Measurements from ENCODE around the gene AHI1. TPM values are rescaled to one million over a fixed set of nuclear protein-coding genes. Genes with fewer than 3 reads are reported as not detected.

AHI1 gene
- total RNA-seq (2013; cell fraction: nucleolus; rRNA removed): 46.4 and 46.8 TPM in 2 replicates
- total RNA-seq (2014; rRNA removed) (4.6 and 5.0 TPM in 2 replicates), total RNA-seq (2014; rRNA removed; fragmentation: Illumina TruSeq; extraction: Trizol) (5.3 and 6.0 TPM in 2 replicates), total RNA-seq (2021) (4.1 and 5.4 TPM in 2 replicates), polyA plus RNA-seq (2011; rRNA removed) (9.5 and 15.7 TPM in 2 replicates), polyA plus RNA-seq (2014; fragmentation: Illumina TruSeq; extraction: Trizol) (4.6 and 4.8 TPM in 2 replicates), polyA plus RNA-seq (2014; fragmentation: Nextera tagmentation; extraction: Ambion mirVana) (1 to 10 TPM; 3.2 to 3.6 TPM), polyA plus RNA-seq (2014; rRNA removed) (2.6 and 3.4 TPM in 2 replicates), polyA plus RNA-seq (2016; fragmentation: Nextera tagmentation; extraction: Ambion mirVana) (1 to 10 TPM; 4.8 to 6.6 TPM), polyA minus RNA-seq (2011; rRNA and poly(A)+ RNA removed) (5.8 and 8.2 TPM in 2 replicates), Bru-seq, nascent RNA (percentile 44 among the genes with signal in this experiment), BruChase-seq, experiment 1, labeled RNA remaining after a 6-hour chase (percentile 45 among the genes with signal in this experiment), BruChase-seq, experiment 2, labeled RNA remaining after a 2-hour chase (percentile 48 among the genes with signal in this experiment)
- polyA plus RNA-seq (2011; ENCODE audit: low read depth): 2.1 TPM
- 2.8 and 3.4 TPM in 2 replicates for polyA plus RNA-seq (2011; cell fraction: cytosol; rRNA removed)
- 12.6 and 13.6 TPM in 2 replicates for polyA plus RNA-seq (2011; cell fraction: nucleus; rRNA removed)
- polyA plus RNA-seq (2012): 6.9 and 9.0 TPM in 2 replicates
- polyA minus RNA-seq (2011; cell fraction: cytosol; rRNA and poly(A)+ RNA removed): 0.94 and 3.5 TPM in 2 replicates
- 11.4 and 21.3 TPM in 2 replicates for polyA minus RNA-seq (2011; cell fraction: nucleus; rRNA and poly(A)+ RNA removed)
- long read RNA-seq, experiment 1, partial matches to known transcripts: 0 of 3 reads
- long read RNA-seq, experiment 1, other reads (novel, unspliced or antisense): 1 of 3 reads
- long read RNA-seq, experiment 2, partial matches to known transcripts: 9 of 16 reads
- long read RNA-seq, experiment 2, other reads (novel, unspliced or antisense): 5 of 16 reads

DNA sequence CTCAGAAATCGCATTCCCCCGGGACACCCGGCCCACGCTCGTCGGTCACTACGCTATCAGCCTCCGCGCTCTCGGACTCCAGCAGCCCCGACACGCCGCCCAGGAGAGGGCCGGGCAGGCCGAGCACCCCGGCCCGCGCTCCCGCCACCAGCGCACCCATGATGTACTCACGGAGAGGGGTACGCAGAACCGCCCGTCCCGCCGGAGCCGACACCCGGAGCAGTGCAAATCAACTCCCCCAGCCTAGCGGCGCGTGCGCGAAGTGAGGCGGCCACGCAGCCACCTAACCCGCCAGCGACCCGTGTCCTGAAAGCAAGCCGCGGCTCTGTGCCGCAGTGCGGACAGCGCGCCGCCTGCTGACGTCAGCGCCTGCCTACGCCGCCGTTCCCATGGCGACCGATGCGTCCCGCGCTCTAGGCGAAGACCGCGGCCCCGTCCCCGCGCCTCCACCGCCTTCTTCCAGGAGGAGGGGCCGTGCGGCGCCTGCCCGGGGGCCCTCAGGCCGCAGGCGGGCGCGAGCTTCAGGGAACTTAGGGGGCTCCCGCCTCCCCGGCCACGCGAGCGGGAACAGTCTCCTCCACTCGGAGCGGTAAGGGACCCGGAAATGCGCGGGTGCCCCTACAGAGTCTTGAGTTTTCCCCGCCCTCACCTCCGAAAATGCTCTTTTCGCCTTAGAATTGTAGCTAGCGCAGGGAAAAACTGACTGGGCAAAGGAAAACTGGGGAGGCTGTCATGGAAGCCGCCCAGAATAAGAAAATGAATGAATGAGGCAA is at the start of gene AHI1:
Gene AHI1 (minus strand): TSS at position 329 of the 773 bp plus-strand sequence. CDS start 5,503 bp downstream, outside the sequence.
- SMC1A ChIA-PET (ENCODE audit: uncharacterized antibody, unreplicated experiment): interaction anchor here (0.8 to 1.9 kb wide), 11 partner anchors 9 to 729 kb away, joined by 3 to 9 read pairs (median 3); no protein-coding TSS in a partner anchor
- Histone ChIP-seq H4K20me1 (ENCODE audit: control insufficient read depth, insufficient read depth) (no peaks in the 10 kb centered on the region), H2AFZ (ENCODE audit: control insufficient read depth, low read depth, low read length) (peak within 1 kb of the TSS; percentile 79), H3K27ac (ENCODE audit: control insufficient read depth, insufficient read depth) (peak within 1 kb of the TSS; percentile 67), H3K36me3 (ENCODE audit: control insufficient read depth in 2 of 2, insufficient read depth in 2 of 2, low read length in 1 of 2) (peaks cover 0 to 2% of the 10 kb centered on the region in 2 experiments; a peak in 1 of 4 replicates), H3K9ac (ENCODE audit: control insufficient read depth, insufficient read depth, low read length) (peak within 1 kb of the TSS; percentile 78), H3K4me2 (ENCODE audit: control insufficient read depth, insufficient read depth) (peak within 1 kb of the TSS; percentile 84), H3K79me2 (ENCODE audit: control insufficient read depth, insufficient read depth, low read length) (no peaks in the 10 kb centered on the region), H3K27me3 (replicated peaks in 1 of 2; ENCODE audit: control insufficient read depth in 2 of 2, insufficient read depth in 2 of 2, low read length in 1 of 2) (no peaks in the 10 kb centered on the region; a peak in 1 of 4 replicates), H3K4me1 (ENCODE audit: control insufficient read depth, insufficient read depth, low read length) (no peaks in the 10 kb centered on the region), H3K9me3 (replicated peaks; ENCODE audit: control insufficient read depth, insufficient read depth, low read length) (no peaks in the 10 kb centered on the region), H3K4me3 (peak within 1 kb of the TSS; percentile 71)
- intact Hi-C loops (cut with micrococcal nuclease; ENCODE audit: unreplicated experiment) (no loop called here), in situ Hi-C loops (cut with MboI) (no loop called here)
- RAD21 ChIA-PET (ENCODE audit: unreplicated experiment): interaction anchor here (0.7 to 1.3 kb wide), 3 partner anchors 32 to 729 kb away, joined by 3 read pairs; no protein-coding TSS in a partner anchor
- BruUV-seq (replicated peaks): no TSS peak
- POLR2A ChIA-PET: interaction anchor here (1.2 kb wide), 1 partner anchor 792 kb away, joined by 3 read pairs; the partner anchor contains the start of gene BCLAF1
- FAIRE-seq (no peak), DNase-seq (ENCODE audit: low read depth, low spot score) (peak; percentile 55), ATAC-seq (peak; percentile 95)
- under 1% methylated on average over 78 of the region's 85 CpGs for WGBS (ENCODE audit: insufficient coverage, insufficient replicate concordance, low lambda C conversion rate, missing lambda C conversion rate)
- CTCF ChIA-PET: interaction anchor here (1.2 to 2.6 kb wide), 4 partner anchors 9 to 412 kb away, joined by 3 to 9 read pairs (median 8); no protein-coding TSS in a partner anchor
- TF ChIP-seq MEF2B (IDR thresholded peaks at IDR 0.05; ENCODE audit: partially characterized antibody, poor library complexity, severe bottlenecking): peak; percentile 97
- TF ChIP-seq TAF1 (IDR thresholded peaks at IDR 0.05; ENCODE audit: borderline replicate concordance, low read depth, low read length): peak; percentile 31; the same call in 1 of the 2 replicates
- peak; percentile 32; the same call in 1 of the 2 replicates for TF ChIP-seq ASH2L (IDR thresholded peaks at IDR 0.05; ENCODE audit: borderline replicate concordance, low read depth)
- TF ChIP-seq LARP7 (IDR thresholded peaks at IDR 0.05): peak; percentile 89
- TF ChIP-seq KAT2A (conservative IDR thresholded peaks at IDR 0.05; ENCODE audit: control insufficient read depth, low read depth, low read length): no peak
- TF ChIP-seq, protein P1, sequence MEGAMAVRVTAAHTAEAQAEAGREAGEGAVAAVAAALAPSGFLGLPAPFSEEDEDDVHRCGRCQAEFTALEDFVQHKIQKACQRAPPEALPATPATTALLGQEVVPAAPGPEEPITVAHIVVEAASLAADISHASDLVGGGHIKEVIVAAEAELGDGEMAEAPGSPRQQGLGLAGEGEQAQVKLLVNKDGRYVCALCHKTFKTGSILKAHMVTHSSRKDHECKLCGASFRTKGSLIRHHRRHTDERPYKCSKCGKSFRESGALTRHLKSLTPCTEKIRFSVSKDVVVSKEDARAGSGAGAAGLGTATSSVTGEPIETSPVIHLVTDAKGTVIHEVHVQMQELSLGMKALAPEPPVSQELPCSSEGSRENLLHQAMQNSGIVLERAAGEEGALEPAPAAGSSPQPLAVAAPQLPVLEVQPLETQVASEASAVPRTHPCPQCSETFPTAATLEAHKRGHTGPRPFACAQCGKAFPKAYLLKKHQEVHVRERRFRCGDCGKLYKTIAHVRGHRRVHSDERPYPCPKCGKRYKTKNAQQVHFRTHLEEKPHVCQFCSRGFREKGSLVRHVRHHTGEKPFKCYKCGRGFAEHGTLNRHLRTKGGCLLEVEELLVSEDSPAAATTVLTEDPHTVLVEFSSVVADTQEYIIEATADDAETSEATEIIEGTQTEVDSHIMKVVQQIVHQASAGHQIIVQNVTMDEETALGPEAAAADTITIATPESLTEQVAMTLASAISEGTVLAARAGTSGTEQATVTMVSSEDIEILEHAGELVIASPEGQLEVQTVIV (IDR thresholded peaks at IDR 0.05; ENCODE audit: borderline replicate concordance, partially characterized antibody): peak; percentile 58
- TF ChIP-seq IRF3 (IDR thresholded peaks at IDR 0.05): no peak
- TF ChIP-seq RELA (IDR thresholded peaks at IDR 0.05; ENCODE audit: borderline replicate concordance, partially characterized antibody): no peak
- TF ChIP-seq, protein P2, sequence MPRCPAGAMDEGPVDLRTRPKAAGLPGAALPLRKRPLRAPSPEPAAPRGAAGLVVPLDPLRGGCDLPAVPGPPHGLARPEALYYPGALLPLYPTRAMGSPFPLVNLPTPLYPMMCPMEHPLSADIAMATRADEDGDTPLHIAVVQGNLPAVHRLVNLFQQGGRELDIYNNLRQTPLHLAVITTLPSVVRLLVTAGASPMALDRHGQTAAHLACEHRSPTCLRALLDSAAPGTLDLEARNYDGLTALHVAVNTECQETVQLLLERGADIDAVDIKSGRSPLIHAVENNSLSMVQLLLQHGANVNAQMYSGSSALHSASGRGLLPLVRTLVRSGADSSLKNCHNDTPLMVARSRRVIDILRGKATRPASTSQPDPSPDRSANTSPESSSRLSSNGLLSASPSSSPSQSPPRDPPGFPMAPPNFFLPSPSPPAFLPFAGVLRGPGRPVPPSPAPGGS (IDR thresholded peaks at IDR 0.05; ENCODE audit: borderline replicate concordance, insufficient read depth, low read depth, low read length, poor library complexity, severe bottlenecking): no peak
- TF ChIP-seq HDAC2 (IDR thresholded peaks at IDR 0.05): 0 out of 2 replicates have a peak, but pooled peaks have one; percentile 54
- no peak for TF ChIP-seq SRF (IDR thresholded peaks at IDR 0.05; ENCODE audit: low read depth in 2 of 2, low read length in 2 of 2)
- TF ChIP-seq MXI1 (IDR thresholded peaks at IDR 0.05; ENCODE audit: low read depth, low read length): peak; percentile 76
- no peak for TF ChIP-seq YBX1 (IDR thresholded peaks at IDR 0.05)

Measured in GM12878 (cell line).